Measurements from ENCODE around the gene VWDE. TPM values are rescaled to one million over a fixed set of nuclear protein-coding genes. Genes with fewer than 3 reads are reported as not detected.
A peak's percentile ranks its signal among the peaks of the same experiment; 100 is the strongest.

Gene VWDE
- total and polyA plus RNA-seq, 8 donors = 0.06 to 19.3 (median 1.4) TPM; not detected in 3

DNA sequence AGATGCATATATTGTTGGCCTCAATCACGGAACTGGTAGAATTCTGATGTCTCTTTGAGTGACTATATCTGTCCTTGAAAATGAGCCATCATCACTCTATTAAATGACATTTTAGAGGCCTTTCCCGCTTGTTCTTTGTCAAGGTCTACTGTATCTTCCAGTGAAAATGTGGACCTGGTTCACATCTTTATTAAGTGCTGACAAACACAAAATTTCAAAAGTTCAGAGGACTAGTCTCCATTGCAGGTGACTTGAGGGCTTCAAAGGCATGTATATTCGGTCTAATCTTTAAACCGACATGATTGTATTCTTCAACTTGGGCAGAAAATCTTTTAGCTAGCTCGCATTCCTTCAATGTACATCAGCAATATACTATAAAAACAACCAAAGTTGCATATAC lies 36.6 kb upstream of the VWDE start:
- no peaks in the 10 kb centered on the region for H3K9me3 ChIP-seq
- no peaks in the 10 kb centered on the region for H3K4me1 ChIP-seq
- no peaks in the 10 kb centered on the region for H3K27me3 ChIP-seq
- H3K4me3 ChIP-seq = no peak overlapping the region
- TF ChIP-seq EP300 (IDR thresholded peaks at IDR 0.05) = no peak
- TF ChIP-seq POLR2AphosphoS5 (IDR thresholded peaks at IDR 0.05) = no peak
- TF ChIP-seq, protein P1, sequence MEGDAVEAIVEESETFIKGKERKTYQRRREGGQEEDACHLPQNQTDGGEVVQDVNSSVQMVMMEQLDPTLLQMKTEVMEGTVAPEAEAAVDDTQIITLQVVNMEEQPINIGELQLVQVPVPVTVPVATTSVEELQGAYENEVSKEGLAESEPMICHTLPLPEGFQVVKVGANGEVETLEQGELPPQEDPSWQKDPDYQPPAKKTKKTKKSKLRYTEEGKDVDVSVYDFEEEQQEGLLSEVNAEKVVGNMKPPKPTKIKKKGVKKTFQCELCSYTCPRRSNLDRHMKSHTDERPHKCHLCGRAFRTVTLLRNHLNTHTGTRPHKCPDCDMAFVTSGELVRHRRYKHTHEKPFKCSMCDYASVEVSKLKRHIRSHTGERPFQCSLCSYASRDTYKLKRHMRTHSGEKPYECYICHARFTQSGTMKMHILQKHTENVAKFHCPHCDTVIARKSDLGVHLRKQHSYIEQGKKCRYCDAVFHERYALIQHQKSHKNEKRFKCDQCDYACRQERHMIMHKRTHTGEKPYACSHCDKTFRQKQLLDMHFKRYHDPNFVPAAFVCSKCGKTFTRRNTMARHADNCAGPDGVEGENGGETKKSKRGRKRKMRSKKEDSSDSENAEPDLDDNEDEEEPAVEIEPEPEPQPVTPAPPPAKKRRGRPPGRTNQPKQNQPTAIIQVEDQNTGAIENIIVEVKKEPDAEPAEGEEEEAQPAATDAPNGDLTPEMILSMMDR (IDR thresholded peaks at IDR 0.05) = no peak
- no peak for TF ChIP-seq POLR2A (IDR thresholded peaks at IDR 0.05)
- no peaks in the 10 kb centered on the region for H3K36me3 ChIP-seq
- intact Hi-C loops (cut with DNase I; ENCODE audit: low total_unique reads) = no loop called here
- no peak overlapping the region for H3K27ac ChIP-seq
- WGBS, 5 donors = 80 to 91% (median 89%) methylated on average over 5 of the region's 5 CpGs
- no peak for DNase-seq

DNA sequence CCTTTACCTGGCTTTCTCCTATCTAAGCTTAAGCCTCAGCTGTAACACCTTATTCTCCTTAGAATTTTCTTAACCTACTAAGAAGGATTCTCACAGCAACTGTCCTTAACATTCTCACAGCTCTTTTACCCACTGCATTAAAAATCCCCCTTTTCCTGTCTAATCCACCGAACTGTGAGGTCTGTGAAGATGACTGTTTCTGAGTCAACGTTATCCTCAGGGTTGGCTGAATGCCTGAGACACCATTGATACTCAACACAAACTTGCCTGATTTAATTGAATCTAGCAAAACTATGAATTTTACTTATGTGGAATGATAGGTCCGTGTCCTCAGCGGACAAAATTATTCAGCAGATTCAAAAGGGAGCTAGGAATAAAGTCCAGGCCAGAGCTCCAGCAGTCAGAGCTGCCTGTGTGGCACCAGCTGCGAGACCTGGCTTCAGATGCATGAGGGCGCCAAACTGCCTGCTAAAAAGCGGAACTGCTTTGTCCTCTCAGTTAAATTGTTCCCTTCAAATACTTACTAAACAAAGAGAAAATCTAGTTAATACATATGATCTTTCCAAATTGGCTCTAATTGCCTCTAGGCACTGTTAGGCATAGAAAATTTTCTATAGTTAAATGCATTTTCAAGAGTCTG lies 33.4 kb upstream of the VWDE start:
- Histone ChIP-seq H3K27me3 (no peaks in the 10 kb centered on the region), H3K27ac (no peak overlapping the region), H3K36me3 (no peaks in the 10 kb centered on the region), H3K4me1 (no peaks in the 10 kb centered on the region), H3K4me3 (no peak overlapping the region), H3K9me3 (no peaks in the 10 kb centered on the region)
- intact Hi-C loops (cut with DNase I; ENCODE audit: low total_unique reads) = no loop called here
- peak in 1 of 2 donors; percentile 44 for DNase-seq
- 42 to 53% (median 47%) methylated on average over 7 of the region's 7 CpGs for whole genome bisulfite sequencing, 5 donors
- TF ChIP-seq, protein P1 (IDR thresholded peaks at IDR 0.05) = no peak

DNA sequence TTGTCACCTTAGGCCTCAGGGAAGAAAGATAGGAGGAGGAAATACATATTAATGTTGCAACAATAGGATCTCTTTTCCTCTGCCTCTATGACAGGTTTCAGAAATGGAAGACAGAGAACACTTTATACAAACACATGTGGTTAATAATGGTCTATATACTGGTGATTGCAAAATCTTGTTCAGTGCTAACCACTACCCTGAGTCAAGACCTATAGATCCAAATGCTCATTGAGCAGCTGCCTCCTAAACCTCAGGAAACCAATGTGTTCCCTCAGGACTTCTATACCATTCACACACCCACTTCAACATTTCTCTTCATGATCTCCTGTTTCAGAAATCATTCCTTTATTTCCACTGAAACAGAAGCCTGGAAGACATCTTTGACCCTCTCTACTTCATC lies 32.5 kb upstream of the VWDE start:
- TF ChIP-seq EP300 (IDR thresholded peaks at IDR 0.05) = no peak
- no peak for TF ChIP-seq POLR2AphosphoS5 (IDR thresholded peaks at IDR 0.05)
- no peak for TF ChIP-seq POLR2A (IDR thresholded peaks at IDR 0.05)
- TF ChIP-seq, protein P1 (IDR thresholded peaks at IDR 0.05) = no peak
- H3K27me3 ChIP-seq = no peaks in the 10 kb centered on the region
- intact Hi-C loops (cut with DNase I; ENCODE audit: low total_unique reads) = no loop called here
- no peak for DNase-seq
- H3K9me3 ChIP-seq = no peaks in the 10 kb centered on the region
- H3K4me3 ChIP-seq = no peak overlapping the region
- no peaks in the 10 kb centered on the region for H3K36me3 ChIP-seq
- no peak overlapping the region for H3K27ac ChIP-seq
- no peaks in the 10 kb centered on the region for H3K4me1 ChIP-seq

DNA sequence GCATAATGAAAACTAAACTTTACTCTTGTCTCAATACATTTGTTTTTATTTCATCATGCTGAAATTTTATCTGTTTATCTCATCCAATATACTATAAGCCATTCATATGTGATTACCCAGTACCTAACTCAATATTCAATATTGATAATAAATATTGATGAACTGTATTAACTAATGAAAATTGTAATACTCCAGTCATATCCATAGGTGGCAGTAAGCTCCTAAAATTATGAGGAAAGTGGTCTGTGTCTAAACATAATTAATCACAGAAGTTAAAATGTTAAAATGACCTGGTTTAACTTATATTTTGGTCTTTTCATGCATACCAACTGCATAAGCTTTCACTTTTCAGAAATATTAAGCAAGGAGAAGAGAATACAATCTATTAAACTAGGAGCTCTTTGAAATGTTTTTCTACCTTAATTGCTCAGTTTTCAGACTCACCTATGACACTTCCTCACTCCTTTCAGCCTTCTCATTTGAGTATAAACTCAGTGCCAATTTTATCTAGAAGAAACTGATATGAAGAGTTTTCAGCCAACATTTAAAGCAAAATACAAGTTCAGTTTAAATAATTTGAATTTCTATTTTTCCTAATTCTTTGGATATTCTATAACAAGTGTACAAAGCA lies 30.5 kb upstream of the VWDE start:
- H3K4me3 ChIP-seq = no peak overlapping the region
- no peaks in the 10 kb centered on the region for H3K4me1 ChIP-seq
- no peaks in the 10 kb centered on the region for H3K27me3 ChIP-seq
- TF ChIP-seq POLR2AphosphoS5 (IDR thresholded peaks at IDR 0.05) (no peak), EP300 (IDR thresholded peaks at IDR 0.05) (no peak), POLR2A (IDR thresholded peaks at IDR 0.05) (no peak)
- TF ChIP-seq, protein P1 (IDR thresholded peaks at IDR 0.05) = peak in 2 of 7 experiments; percentile 15 to 19
- intact Hi-C loops (cut with DNase I; ENCODE audit: low total_unique reads) = no loop called here
- H3K36me3 ChIP-seq = no peaks in the 10 kb centered on the region
- H3K9me3 ChIP-seq = no peaks in the 10 kb centered on the region
- no peak overlapping the region for H3K27ac ChIP-seq
- DNase-seq = no peak

All from stomach (tissue), 9 donors.